ENCODE data around the gene SLIT1.

- no peak for TF ChIP-seq EZH2 (IDR thresholded peaks at IDR 0.05; ENCODE audit: insufficient read depth, low read length)
- no peak for TF ChIP-seq CTCF (IDR thresholded peaks at IDR 0.05; ENCODE audit: insufficient read depth, low read depth, low read length)
Measured at GRCh38 chr10:97203220-97203619, 17.5 kb upstream of the SLIT1 start.
